ENCODE data around the gene MYH7B. TPM values are rescaled to one million over a fixed set of nuclear protein-coding genes. Genes with fewer than 3 reads are reported as not detected.

Gene MYH7B
- total RNA-seq, 2 experiments from 2014 or later = 0.70 to 0.79 TPM

- H3K27ac ChIP-seq (ENCODE audit: low read depth, low read length, poor library complexity, severe bottlenecking) = no peak overlapping the region
- H2AFZ ChIP-seq (ENCODE audit: low read length) = no peak overlapping the region
- H3K36me3 ChIP-seq (ENCODE audit: insufficient read depth, low read length) = peaks cover 70% of the 10 kb centered on the region
- H3K9me3 ChIP-seq (ENCODE audit: low read length) = no peaks in the 10 kb centered on the region
- no TSS peak for BruUV-seq (replicated peaks)
- DNase-seq (ENCODE audit: low spot score) = no peak
- H3K79me2 ChIP-seq (ENCODE audit: insufficient read depth, low read depth, low read length) = no peaks in the 10 kb centered on the region
- ChIA-PET CTCF (ENCODE audit: unreplicated experiment) (no interaction called here), POLR2A (no interaction called here)
- H3K4me2 ChIP-seq (ENCODE audit: low read length) = no peak overlapping the region
- no peaks in the 10 kb centered on the region for H3K9me2 ChIP-seq (ENCODE audit: insufficient read depth, low read length)
- TF ChIP-seq CTCF (conservative IDR thresholded peaks at IDR 0.05; ENCODE audit: low read length) (no peak), EZH2phosphoT487 (IDR thresholded peaks at IDR 0.05; ENCODE audit: borderline replicate concordance, low read depth, low read length) (no peak)
- intact Hi-C loops (cut with micrococcal nuclease; ENCODE audit: unreplicated experiment) = no loop called here
- H3K4me1 ChIP-seq (ENCODE audit: insufficient read depth, low read length, poor library complexity, severe bottlenecking) = peaks cover 13% of the 10 kb centered on the region
- H3K4me3 ChIP-seq (ENCODE audit: low read depth, low read length, poor library complexity, severe bottlenecking) = no peak overlapping the region
- no peaks in the 10 kb centered on the region for H4K20me1 ChIP-seq (ENCODE audit: insufficient read depth, low read length)
Observed at GRCh38 chr20:35004749-35005462, 49.2 kb downstream of the MYH7B start.

Small RNA genes lying within 50 kb of the gene (microRNA-seq; reads per million reads assigned to microRNA genes)
- not detected for gene MIR499A (ENCODE audit: borderline replicate concordance)
- not detected for gene MIR499B (ENCODE audit: borderline replicate concordance)

Small RNA genes lying within 50 kb of the gene (small RNA-seq; reads per million reads assigned to genes)
- not detected for gene MIR499A

Other genes starting within 250 kb of the MYH7B start
- 8.8 and 13.1 TPM in 2 replicates for gene NCOA6, start 130.2 kb upstream of the MYH7B start, total RNA-seq (2014; rRNA removed; shearing (Covaris generic))
- 24.4 and 26.5 TPM in 2 replicates for gene NCOA6, start 130.2 kb upstream of the MYH7B start, total RNA-seq (2022)
- 1.5 and 2.7 TPM in 2 replicates for gene GGT7, start 83.0 kb upstream of the MYH7B start, total RNA-seq (2014; rRNA removed; shearing (Covaris generic))
- 0.98 and 1.8 TPM in 2 replicates for gene GGT7, start 83.0 kb upstream of the MYH7B start, total RNA-seq (2022)
- 21.0 and 21.4 TPM in 2 replicates for gene ACSS2, start 79.3 kb upstream of the MYH7B start, total RNA-seq (2014; rRNA removed; shearing (Covaris generic))
- 18.2 and 19.9 TPM in 2 replicates for gene ACSS2, start 79.3 kb upstream of the MYH7B start, total RNA-seq (2022)
- 91.4 and 105 TPM in 2 replicates for gene GSS, start 62 bp upstream of the MYH7B start, total RNA-seq (2014; rRNA removed; shearing (Covaris generic))
- 78.7 and 103 TPM in 2 replicates for gene GSS, start 62 bp upstream of the MYH7B start, total RNA-seq (2022)
- 25.5 and 31.9 TPM in 2 replicates for gene TRPC4AP, start 136.9 kb downstream of the MYH7B start, total RNA-seq (2014; rRNA removed; shearing (Covaris generic))
- 38.8 and 42.3 TPM in 2 replicates for gene TRPC4AP, start 136.9 kb downstream of the MYH7B start, total RNA-seq (2022)
- gene EDEM2, start 191.5 kb downstream of the MYH7B start, total RNA-seq (2014; rRNA removed; shearing (Covaris generic)) = 19.1 and 19.7 TPM in 2 replicates
- gene EDEM2, start 191.5 kb downstream of the MYH7B start, total RNA-seq (2022) = 20.7 and 23.0 TPM in 2 replicates
- not detected in 2 replicates for gene PROCR, start 216.2 kb downstream of the MYH7B start, total RNA-seq (2014; rRNA removed; shearing (Covaris generic))
- not detected in 2 replicates for gene PROCR, start 216.2 kb downstream of the MYH7B start, total RNA-seq (2022)